Fibroblast of the aortic adventitia (primary cell): Measurements from ENCODE around the gene LAMA2. TPM values are rescaled to one million over a fixed set of nuclear protein-coding genes. Genes with fewer than 3 reads are reported as not detected.

ENCODE experiments used
- DNase-seq: peaks from one replicate; pipeline ENCODE4 v3.0.0-alpha.2; 2010; ENCODE audit warnings: low read depth
- H3K4me3 ChIP-seq: 2 replicates; pipeline ENCODE4 v1.5.1; 2011; ENCODE audit warnings: low read depth, mild to moderate bottlenecking, control low read depth, low read length, moderate library complexity
- total RNA-seq: library from RNA; depleted of rRNA; stranded (reverse); fragments of >200 nt; gene quantifications from 2 replicates; pipeline ENCODE4 v1.2.3, GENCODE V29; 2012; ENCODE audit warnings: low replicate concordance
- TF ChIP-seq, protein P1 (sequence below): IDR thresholded peaks from 2 replicates; pipeline ENCODE4 v1.5.1; 2011; ENCODE audit warnings: mild to moderate bottlenecking, low read length, control low read depth, inconsistent platforms; ENCODE audit not compliant: insufficient read depth

The LAMA2 gene
- total RNA-seq, 1 donor, result 99.1 TPM

DNA sequence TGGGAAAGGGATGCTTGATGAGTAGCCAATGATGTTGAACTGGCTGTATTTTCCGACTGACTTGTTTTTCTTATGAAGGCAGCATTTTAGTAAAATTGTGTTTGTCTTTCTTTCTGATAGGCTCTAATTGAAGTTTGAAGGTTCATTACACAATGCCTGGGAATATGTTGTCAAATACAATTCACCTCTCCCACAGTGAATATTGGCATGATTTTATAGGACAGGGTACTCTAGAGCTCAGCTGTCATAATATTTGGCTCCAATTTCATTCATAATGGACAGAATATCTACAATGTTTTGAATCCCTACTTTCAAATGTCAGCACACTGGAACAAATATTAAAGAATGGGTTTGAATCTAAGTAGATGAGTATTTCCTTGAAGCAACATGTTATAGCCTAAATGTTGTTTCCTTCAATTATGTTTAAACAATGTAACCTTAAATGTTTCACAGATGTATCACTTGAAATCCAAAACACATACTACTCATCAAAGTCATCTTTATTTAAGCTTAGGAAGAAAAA is 81.4 kb downstream of the LAMA2 start:
- no peak overlapping the region for H3K4me3 ChIP-seq
- TF ChIP-seq, protein P1, sequence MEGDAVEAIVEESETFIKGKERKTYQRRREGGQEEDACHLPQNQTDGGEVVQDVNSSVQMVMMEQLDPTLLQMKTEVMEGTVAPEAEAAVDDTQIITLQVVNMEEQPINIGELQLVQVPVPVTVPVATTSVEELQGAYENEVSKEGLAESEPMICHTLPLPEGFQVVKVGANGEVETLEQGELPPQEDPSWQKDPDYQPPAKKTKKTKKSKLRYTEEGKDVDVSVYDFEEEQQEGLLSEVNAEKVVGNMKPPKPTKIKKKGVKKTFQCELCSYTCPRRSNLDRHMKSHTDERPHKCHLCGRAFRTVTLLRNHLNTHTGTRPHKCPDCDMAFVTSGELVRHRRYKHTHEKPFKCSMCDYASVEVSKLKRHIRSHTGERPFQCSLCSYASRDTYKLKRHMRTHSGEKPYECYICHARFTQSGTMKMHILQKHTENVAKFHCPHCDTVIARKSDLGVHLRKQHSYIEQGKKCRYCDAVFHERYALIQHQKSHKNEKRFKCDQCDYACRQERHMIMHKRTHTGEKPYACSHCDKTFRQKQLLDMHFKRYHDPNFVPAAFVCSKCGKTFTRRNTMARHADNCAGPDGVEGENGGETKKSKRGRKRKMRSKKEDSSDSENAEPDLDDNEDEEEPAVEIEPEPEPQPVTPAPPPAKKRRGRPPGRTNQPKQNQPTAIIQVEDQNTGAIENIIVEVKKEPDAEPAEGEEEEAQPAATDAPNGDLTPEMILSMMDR, result no peak
- DNase-seq, result peak; percentile 15

DNA sequence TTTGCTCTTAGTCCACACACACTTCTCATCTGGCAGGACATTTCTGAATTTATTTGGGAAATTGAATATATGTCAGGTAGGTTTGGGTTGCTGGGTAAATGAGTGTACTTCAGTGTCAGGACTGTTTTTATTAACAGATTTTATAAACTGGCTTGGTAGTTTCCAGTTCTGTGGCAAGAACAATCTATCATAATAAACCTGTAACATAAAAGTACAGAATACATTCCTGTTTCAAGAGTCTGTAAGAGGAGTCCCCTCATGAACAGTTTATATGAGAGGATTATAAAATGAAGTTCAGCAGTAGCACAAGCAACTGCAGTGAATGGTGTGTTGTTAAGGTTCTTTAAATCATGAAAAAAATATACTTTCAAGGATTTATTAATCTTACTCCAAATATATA is 81.8 kb downstream of the LAMA2 start:
- no peak for DNase-seq
- H3K4me3 ChIP-seq, result no peak overlapping the region
- TF ChIP-seq, protein P1, result no peak

GRCh38 chr6:128966934-128967333 is 84.0 kb downstream of the LAMA2 start:
- DNase-seq, result no peak
- TF ChIP-seq, protein P1, result no peak
- no peak overlapping the region for H3K4me3 ChIP-seq

- no peak overlapping the region for H3K4me3 ChIP-seq
- TF ChIP-seq, protein P1, result no peak
- peak; percentile 20 for DNase-seq
Measured at GRCh38 chr6:128979071-128979470, 96.1 kb downstream of the LAMA2 start.

- TF ChIP-seq, protein P1, result no peak
- no peak overlapping the region for H3K4me3 ChIP-seq
- DNase-seq, result no peak
Measured at GRCh38 chr6:128981716-128982115, 98.8 kb downstream of the LAMA2 start.

GRCh38 chr6:128990360-128990759 is 107.4 kb downstream of the LAMA2 start:
- DNase-seq, result no peak
- H3K4me3 ChIP-seq, result no peak overlapping the region
- TF ChIP-seq, protein P1, result no peak

GRCh38 chr6:128990915-128991314 is 108.0 kb downstream of the LAMA2 start:
- TF ChIP-seq, protein P1, result no peak
- DNase-seq, result no peak
- no peak overlapping the region for H3K4me3 ChIP-seq
